ENCODE measurements around the gene TDP2.

Gene TDP2

DNA sequence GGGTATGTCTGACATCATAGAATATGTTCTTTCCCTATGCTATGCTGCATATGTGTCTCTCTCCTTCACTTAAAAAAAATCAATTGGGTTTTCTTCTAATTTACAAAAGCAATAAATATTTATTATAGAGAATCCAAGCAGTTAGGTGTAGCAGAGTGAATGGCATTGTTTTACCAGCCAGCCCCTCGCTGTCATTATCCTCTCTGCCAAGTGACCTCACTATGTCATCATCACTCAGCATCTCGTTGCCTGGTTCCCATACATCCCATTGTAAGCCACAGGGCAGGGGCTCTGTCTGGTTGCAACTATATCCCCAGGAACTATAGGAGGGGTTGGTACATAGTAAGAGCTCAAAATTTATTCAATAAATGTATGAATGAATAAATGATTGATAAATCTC lies 52.1 kb downstream of the TDP2 start:
- H3K4me3 ChIP-seq (ENCODE audit: low read depth, low read length), result no peak overlapping the region
- TF ChIP-seq, protein P1, sequence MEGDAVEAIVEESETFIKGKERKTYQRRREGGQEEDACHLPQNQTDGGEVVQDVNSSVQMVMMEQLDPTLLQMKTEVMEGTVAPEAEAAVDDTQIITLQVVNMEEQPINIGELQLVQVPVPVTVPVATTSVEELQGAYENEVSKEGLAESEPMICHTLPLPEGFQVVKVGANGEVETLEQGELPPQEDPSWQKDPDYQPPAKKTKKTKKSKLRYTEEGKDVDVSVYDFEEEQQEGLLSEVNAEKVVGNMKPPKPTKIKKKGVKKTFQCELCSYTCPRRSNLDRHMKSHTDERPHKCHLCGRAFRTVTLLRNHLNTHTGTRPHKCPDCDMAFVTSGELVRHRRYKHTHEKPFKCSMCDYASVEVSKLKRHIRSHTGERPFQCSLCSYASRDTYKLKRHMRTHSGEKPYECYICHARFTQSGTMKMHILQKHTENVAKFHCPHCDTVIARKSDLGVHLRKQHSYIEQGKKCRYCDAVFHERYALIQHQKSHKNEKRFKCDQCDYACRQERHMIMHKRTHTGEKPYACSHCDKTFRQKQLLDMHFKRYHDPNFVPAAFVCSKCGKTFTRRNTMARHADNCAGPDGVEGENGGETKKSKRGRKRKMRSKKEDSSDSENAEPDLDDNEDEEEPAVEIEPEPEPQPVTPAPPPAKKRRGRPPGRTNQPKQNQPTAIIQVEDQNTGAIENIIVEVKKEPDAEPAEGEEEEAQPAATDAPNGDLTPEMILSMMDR (IDR thresholded peaks at IDR 0.05; ENCODE audit: low read depth, low read length, missing control alignments), result no peak
- DNase-seq (ENCODE audit: low read depth), result no peak
- in situ Hi-C loops (cut with HindIII; ENCODE audit: low sequenced_read_pairs), result no loop called here

DNA sequence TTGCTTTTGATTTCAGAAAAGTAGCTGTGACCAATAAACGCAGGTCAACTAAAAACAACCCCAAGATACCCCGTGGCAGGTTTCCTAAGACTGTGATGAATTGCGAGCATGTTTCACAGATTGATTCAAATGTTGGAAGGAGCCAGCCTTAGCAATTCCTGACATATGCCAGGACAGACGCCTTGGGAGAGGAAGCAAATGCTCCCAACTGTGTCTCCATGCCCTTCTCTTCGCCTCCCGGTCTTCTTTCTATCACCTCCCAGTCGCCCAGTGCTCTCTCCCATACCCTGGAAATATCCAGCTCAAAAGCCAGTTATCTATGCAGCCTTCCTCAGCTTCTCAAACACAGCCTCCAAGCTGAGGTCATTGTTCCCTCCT lies 52.7 kb downstream of the TDP2 start:
- in situ Hi-C loops (cut with HindIII; ENCODE audit: low sequenced_read_pairs), result no loop called here
- H3K4me3 ChIP-seq (ENCODE audit: low read depth, low read length), result no peak overlapping the region
- TF ChIP-seq, protein P1 (IDR thresholded peaks at IDR 0.05; ENCODE audit: low read depth, low read length, missing control alignments), result no peak
- DNase-seq (ENCODE audit: low read depth), result no peak

DNA sequence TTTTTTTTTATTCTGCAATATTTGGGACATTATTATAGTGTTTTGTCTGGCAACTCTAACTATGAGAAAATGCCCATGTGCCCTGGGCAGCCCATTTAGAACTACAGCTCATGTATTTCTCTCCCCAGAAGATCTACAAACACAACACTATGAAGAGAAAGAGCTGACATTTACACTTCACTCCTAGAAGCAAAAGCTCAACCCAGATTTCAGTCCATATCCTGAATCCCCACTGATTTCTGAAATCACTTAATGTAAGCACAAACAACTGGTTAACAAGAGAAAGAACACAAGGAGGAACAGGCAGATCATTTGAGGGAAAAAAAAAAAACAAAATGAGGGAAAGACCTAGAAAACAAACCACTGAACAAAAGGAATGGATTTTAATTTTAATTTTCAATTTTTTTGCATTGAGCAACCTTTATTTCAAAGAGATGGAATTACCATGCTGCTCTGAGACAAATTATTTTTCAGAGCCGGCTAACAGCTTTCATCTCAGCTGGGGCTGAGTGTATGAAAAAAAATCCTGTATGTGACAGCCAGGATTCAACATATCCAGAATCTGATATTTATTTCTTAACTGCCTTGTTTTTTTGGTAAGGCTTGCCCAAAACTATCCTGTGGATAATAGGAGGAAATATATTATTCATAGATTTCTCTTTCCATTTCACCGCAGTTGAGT lies 53.2 kb downstream of the TDP2 start:
- in situ Hi-C loops (cut with HindIII; ENCODE audit: low sequenced_read_pairs), result no loop called here
- no peak overlapping the region for H3K4me3 ChIP-seq (ENCODE audit: low read depth, low read length)
- TF ChIP-seq, protein P1 (IDR thresholded peaks at IDR 0.05; ENCODE audit: low read depth, low read length, missing control alignments), result no peak
- DNase-seq (ENCODE audit: low read depth), result no peak

DNA sequence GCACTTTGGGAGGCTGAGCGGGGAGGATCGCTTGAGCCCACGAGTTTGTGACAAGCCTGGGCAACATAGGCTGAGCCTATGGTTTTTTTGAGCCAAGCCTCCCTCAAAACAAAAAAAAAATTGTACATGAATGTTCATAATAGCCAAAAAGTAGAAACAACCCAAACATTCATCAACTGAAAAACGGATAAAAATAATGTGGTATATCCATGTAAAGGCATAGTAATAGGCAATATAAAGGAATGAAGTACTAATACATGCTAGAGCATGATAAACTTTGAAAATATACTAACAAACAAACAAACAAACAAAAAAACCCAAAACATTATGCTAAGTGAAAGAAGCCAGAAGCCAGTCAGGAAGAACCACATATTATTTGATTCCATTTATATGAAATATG lies 56.0 kb downstream of the TDP2 start:
- H3K4me3 ChIP-seq (ENCODE audit: low read depth, low read length), result no peak overlapping the region
- in situ Hi-C loops (cut with HindIII; ENCODE audit: low sequenced_read_pairs), result no loop called here
- TF ChIP-seq, protein P1 (IDR thresholded peaks at IDR 0.05; ENCODE audit: low read depth, low read length, missing control alignments), result no peak
- no peak for DNase-seq (ENCODE audit: low read depth)

DNA sequence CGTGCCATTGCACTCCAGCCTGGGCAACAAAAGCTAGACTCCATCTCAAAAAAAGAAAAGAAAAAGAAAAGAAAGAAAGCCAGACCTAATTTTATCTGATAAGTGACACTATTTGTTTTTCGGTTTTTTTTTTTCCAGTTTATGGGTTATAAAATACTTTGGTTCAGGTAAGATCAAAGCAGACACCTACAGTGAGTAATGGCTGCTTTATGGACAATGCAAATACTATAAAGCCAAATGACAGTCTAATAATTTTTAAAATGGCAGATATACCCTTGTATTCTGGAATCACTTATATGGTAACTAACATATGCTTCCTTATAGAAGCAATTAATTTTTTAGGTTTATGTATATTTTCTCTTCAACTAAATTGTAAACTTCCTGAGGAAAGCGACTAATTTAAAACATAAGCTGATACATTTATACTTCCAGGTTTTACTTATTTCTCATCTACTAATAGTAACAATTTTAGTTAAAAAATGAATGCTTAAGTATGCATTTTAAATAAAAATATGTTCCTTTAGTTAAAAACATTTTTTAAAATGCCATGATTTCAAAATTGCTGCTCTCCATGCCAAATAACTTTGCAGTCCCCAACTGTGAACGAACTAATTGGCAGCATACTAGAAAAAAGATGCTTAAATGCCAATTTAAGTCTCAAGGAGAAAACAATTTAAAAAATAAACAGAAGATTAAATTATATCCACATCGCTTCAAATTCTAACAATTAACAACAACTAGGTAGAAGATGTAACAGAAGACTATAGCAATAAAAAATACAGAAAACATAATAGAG lies 59.2 kb downstream of the TDP2 start:
- DNase-seq (ENCODE audit: low read depth), result no peak
- TF ChIP-seq, protein P1 (IDR thresholded peaks at IDR 0.05; ENCODE audit: low read depth, low read length, missing control alignments), result no peak
- in situ Hi-C loops (cut with HindIII; ENCODE audit: low sequenced_read_pairs), result no loop called here

DNA sequence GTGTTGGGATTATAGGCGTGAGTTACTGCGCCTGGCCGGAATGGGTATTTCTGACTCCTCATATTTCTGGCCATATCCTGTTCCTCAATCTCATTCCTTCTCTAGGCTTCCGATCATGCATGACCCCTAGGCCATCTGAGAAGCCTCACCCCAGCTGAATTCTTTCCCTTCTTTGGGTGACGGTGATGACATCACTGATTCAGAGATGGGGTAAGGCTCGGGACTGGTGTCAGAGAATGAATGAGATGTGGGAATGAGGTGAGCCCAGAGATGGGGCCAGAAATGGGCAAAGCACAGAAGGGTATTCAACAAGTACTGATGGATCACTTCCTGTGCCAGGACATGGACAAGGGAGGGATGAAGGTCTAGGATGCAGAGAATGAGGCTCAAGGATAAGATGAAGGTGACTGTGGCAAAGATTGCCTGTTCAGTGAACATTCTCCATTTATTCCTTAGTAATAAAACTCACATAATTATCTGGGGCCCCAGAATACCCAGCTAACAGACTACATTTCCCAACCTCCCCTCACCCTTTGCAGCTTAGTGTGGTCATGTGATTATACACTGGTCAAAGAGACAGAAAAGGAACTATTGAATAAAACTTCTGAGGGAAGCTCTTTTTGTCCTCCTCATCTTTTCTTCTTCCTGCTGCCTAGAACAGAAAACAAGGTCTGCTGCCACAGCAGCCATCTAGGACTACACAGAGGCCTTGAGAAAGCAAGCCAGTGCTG lies 60.3 kb downstream of the TDP2 start:
- in situ Hi-C loops (cut with HindIII; ENCODE audit: low sequenced_read_pairs), result no loop called here
- DNase-seq (ENCODE audit: low read depth), result no peak
- H3K4me3 ChIP-seq (ENCODE audit: low read depth, low read length), result no peak overlapping the region
- TF ChIP-seq, protein P1 (IDR thresholded peaks at IDR 0.05; ENCODE audit: low read depth, low read length, missing control alignments), result no peak

More for the DNA sequence above, 59.2 kb downstream of the TDP2 start:
- H3K4me3 ChIP-seq (ENCODE audit: low read depth, low read length), result no peak overlapping the region
